PC-9 (cell line): Measurements from ENCODE around the gene RAB3B. TPM values are rescaled to one million over a fixed set of nuclear protein-coding genes. Genes with fewer than 3 reads are reported as not detected.

ENCODE experiments used
- BruUV-seq: library from RNA; stranded (reverse); fragments of 400-500 nt; replicated peaks from 2 replicates; lab custom pipeline; 2021; lab: Mats Ljungman, UMichigan
- CTCF ChIA-PET: fragments of 300-600 bp; sonication (Branson Sonifier 250); formaldehyde crosslinking; loops from one replicate; lab custom pipeline; 2022; ENCODE audit warnings: antibody characterized with exemption; lab: Charles Lee
- POLR2A ChIA-PET: fragments of 300-600 bp; sonication (Branson Sonifier 250); formaldehyde crosslinking; loops from one replicate; lab custom pipeline; 2022; ENCODE audit warnings: antibody characterized with exemption; ENCODE audit not compliant: unreplicated experiment; lab: Charles Lee
- DNase-seq, 2 experiments: peaks; one replicate each; pipeline versions ENCODE4 v3.0.0 to v3.0.0-alpha.2; 2015 to 2022; ENCODE audit warnings: mixed read lengths in 1 of 2
- H2AFZ ChIP-seq: fragments of 200-600 bp; sonication (generic); 2 replicates; pipeline ENCODE4 v1.8.1; 2017; ENCODE audit warnings: antibody characterized with exemption
- H3F3A ChIP-seq: fragments of 200-600 bp; sonication (generic); 2 replicates; pipeline ENCODE4 v1.8.1; 2017; ENCODE audit warnings: antibody characterized with exemption, mild to moderate bottlenecking, low read depth; ENCODE audit not compliant: insufficient read depth
- H3K27ac ChIP-seq: fragments of 200-600 bp; sonication (generic); 2 replicates; pipeline ENCODE4 v1.6.1; 2016; ENCODE audit warnings: mixed run types
- H3K27me3 ChIP-seq: fragments of 200-600 bp; sonication (generic); 2 replicates; pipeline ENCODE4 v1.6.1; 2016; ENCODE audit warnings: low read depth, mixed run types; ENCODE audit not compliant: insufficient read depth
- H3K36me3 ChIP-seq: fragments of 200-600 bp; sonication (generic); 2 replicates; pipeline ENCODE4 v1.6.1; 2016; ENCODE audit warnings: low read depth, mixed run types
- H3K4me1 ChIP-seq: fragments of 200-600 bp; sonication (generic); replicated peaks from 2 replicates; pipeline ENCODE4 v1.6.1; 2016; ENCODE audit warnings: mixed run types; ENCODE audit not compliant: insufficient read depth
- H3K4me2 ChIP-seq: fragments of 200-600 bp; sonication (generic); 2 replicates; pipeline ENCODE4 v1.6.1; 2017; ENCODE audit warnings: mixed run types
- H3K4me3 ChIP-seq: fragments of 200-600 bp; sonication (generic); 2 replicates; pipeline ENCODE4 v1.6.1; 2016; ENCODE audit warnings: mixed run types
- H3K79me2 ChIP-seq: fragments of 200-600 bp; sonication (generic); 2 replicates; pipeline ENCODE4 v1.6.1; 2017; ENCODE audit warnings: low read depth, mixed run types
- H3K9me2 ChIP-seq: fragments of 200-600 bp; sonication (generic); 2 replicates; pipeline ENCODE4 v1.8.1; 2017; ENCODE audit warnings: mild to moderate bottlenecking; ENCODE audit not compliant: insufficient read depth
- H3K9me3 ChIP-seq: fragments of 200-600 bp; sonication (generic); 2 replicates; pipeline ENCODE4 v1.8.1; 2016; ENCODE audit warnings: low read depth; ENCODE audit not compliant: insufficient read depth
- H4K20me1 ChIP-seq: fragments of 200-600 bp; sonication (generic); 2 replicates; pipeline ENCODE4 v1.8.1; 2017; ENCODE audit not compliant: insufficient read depth
- CTCF ChIP-seq: fragments of 200-600 bp; sonication (generic); conservative IDR thresholded peaks from 2 replicates; pipeline ENCODE4 v1.6.1; 2017; ENCODE audit warnings: mixed run types, antibody characterized with exemption, mild to moderate bottlenecking, moderate library complexity
- EZH2 ChIP-seq: fragments of 200-600 bp; sonication (generic); IDR thresholded peaks from 2 replicates; pipeline ENCODE4 v1.8.0; 2017; ENCODE audit warnings: antibody characterized with exemption, low read depth
- intact Hi-C: fragments of 100-400 bp; cut with micrococcal nuclease; formaldehyde crosslinking; loops from one replicate; pipeline ENCODE4 v1.10.0; 2022; ENCODE audit not compliant: unreplicated experiment
- total RNA-seq: library from RNA; stranded (reverse); gene quantifications from 2 replicates; pipeline ENCODE4 v1.2.3, GENCODE V29; 2021

Gene RAB3B
- total RNA-seq, 1 experiment from 2014 or later: 2.6 TPM

- Histone ChIP-seq H4K20me1 (no peaks in the 10 kb centered on the region; the same call in 1 of the 2 replicates), H3K79me2 (peaks cover 47% of the 10 kb centered on the region), H2AFZ (peak within 1 kb of the TSS; percentile 94), H3K4me3 (peak within 1 kb of the TSS; percentile 98), H3K9me3 (no peaks in the 10 kb centered on the region), H3K4me1 (peaks cover 31% of the 10 kb centered on the region), H3K9me2 (no peaks in the 10 kb centered on the region), H3F3A (peaks cover 13% of the 10 kb centered on the region), H3K36me3 (no peaks in the 10 kb centered on the region; the same call in 1 of the 2 replicates), H3K27me3 (no peaks in the 10 kb centered on the region), H3K4me2 (peak within 1 kb of the TSS; percentile 90), H3K27ac (peak within 1 kb of the TSS; percentile 91)
- CTCF ChIA-PET: no interaction called here
- POLR2A ChIA-PET: interaction anchor here (0.9 kb wide), 1 partner anchor 324 kb away, joined by 3 read pairs; no protein-coding TSS in a partner anchor
- intact Hi-C loops: loop anchor here (2.0 to 5.0 kb wide), 3 partner anchors 178 to 642 kb away; partner anchors contain the start of genes BTF3L4 and RNF11
- TF ChIP-seq EZH2 (no peak), CTCF (no peak)
- BruUV-seq: no TSS peak
- DNase-seq: peak; percentile 99
Observed at GRCh38 chr1:51878616-51879336, 111.7 kb downstream of the RAB3B start, which contains the start of gene NRDC. Gene NRDC (minus strand): TSS chr1:51878727. CDS start chr1:51878615, 112 bp downstream.

- intact Hi-C loops: loop anchor here (2.0 to 5.0 kb wide), 3 partner anchors 179 to 641 kb away; partner anchors contain the start of genes BTF3L4 and RNF11
- no TSS peak for BruUV-seq
- CTCF ChIA-PET: no interaction called here
- H3K4me2 ChIP-seq: peak overlapping the region; percentile 90
- no peaks in the 10 kb centered on the region; the same call in 1 of the 2 replicates for H4K20me1 ChIP-seq
- H3K27ac ChIP-seq: peak overlapping the region; percentile 91
- H3K79me2 ChIP-seq: peaks cover 51% of the 10 kb centered on the region
- H3K4me3 ChIP-seq: peak overlapping the region; percentile 98
- no peaks in the 10 kb centered on the region; the same call in 1 of the 2 replicates for H3K36me3 ChIP-seq
- H3K9me3 ChIP-seq: no peaks in the 10 kb centered on the region
- H2AFZ ChIP-seq: peak overlapping the region; percentile 94
- TF ChIP-seq EZH2 (no peak), CTCF (no peak)
- DNase-seq: no peak
- POLR2A ChIA-PET: no interaction called here
- peaks cover 31% of the 10 kb centered on the region for H3K4me1 ChIP-seq
- H3K27me3 ChIP-seq: no peaks in the 10 kb centered on the region
- H3F3A ChIP-seq: peaks cover 13% of the 10 kb centered on the region
- no peaks in the 10 kb centered on the region for H3K9me2 ChIP-seq
Observed at GRCh38 chr1:51878308-51878615, 112.2 kb downstream of the RAB3B start.

- H3K4me2 ChIP-seq: peak overlapping the region; percentile 90
- peak overlapping the region; percentile 94 for H2AFZ ChIP-seq
- DNase-seq: peak in 1 of 2 experiments; percentile 22
- ChIA-PET CTCF (no interaction called here), POLR2A (interaction anchor here (0.7 kb wide), 1 partner anchor 848 kb away, joined by 3 read pairs; no protein-coding TSS in a partner anchor)
- peaks cover 56% of the 10 kb centered on the region for H3K79me2 ChIP-seq
- no peaks in the 10 kb centered on the region for H3K27me3 ChIP-seq
- BruUV-seq: TSS peak; percentile 48
- no peaks in the 10 kb centered on the region; the same call in 1 of the 2 replicates for H4K20me1 ChIP-seq
- H3K9me2 ChIP-seq: no peaks in the 10 kb centered on the region
- peaks cover 31% of the 10 kb centered on the region for H3K4me1 ChIP-seq
- H3K36me3 ChIP-seq: no peaks in the 10 kb centered on the region; the same call in 1 of the 2 replicates
- H3K9me3 ChIP-seq: no peaks in the 10 kb centered on the region
- TF ChIP-seq CTCF (no peak), EZH2 (no peak)
- peak overlapping the region; percentile 98 for H3K4me3 ChIP-seq
- intact Hi-C loops: loop anchor here (2.0 to 5.0 kb wide), 3 partner anchors 179 to 641 kb away; partner anchors contain the start of genes BTF3L4 and RNF11
- H3F3A ChIP-seq: peaks cover 13% of the 10 kb centered on the region
- peak overlapping the region; percentile 91 for H3K27ac ChIP-seq
Observed at GRCh38 chr1:51877434-51878307, 112.8 kb downstream of the RAB3B start.
